PC-3 (cell line): ENCODE measurements around the gene NTM. TPM values are rescaled to one million over a fixed set of nuclear protein-coding genes. Genes with fewer than 3 reads are reported as not detected.
A peak's percentile ranks its signal among the peaks of the same experiment; 100 is the strongest.

Source experiments
- ATAC-seq: fragments of 200-7000 bp; cut with Tn5 transposase; 2 replicates; pipeline ENCODE4 v1.9.1; 2020; ENCODE audit warnings: mild to moderate bottlenecking, moderate library complexity
- BruUV-seq: library from RNA; stranded (reverse); fragments of 400-500 nt; replicated peaks from 2 replicates; lab custom pipeline; 2021; lab: Mats Ljungman, UMichigan
- CTCF ChIA-PET: fragments of 300-600 bp; sonication (Branson Sonifier 250); formaldehyde crosslinking; loops from one replicate; lab custom pipeline; 2022; ENCODE audit warnings: antibody characterized with exemption; lab: Charles Lee
- POLR2A ChIA-PET: fragments of 300-600 bp; sonication (Branson Sonifier 250); formaldehyde crosslinking; loops from one replicate; lab custom pipeline; 2022; ENCODE audit warnings: antibody characterized with exemption; ENCODE audit not compliant: unreplicated experiment; lab: Charles Lee
- DNase-seq: peaks from one replicate; pipeline ENCODE4 v3.0.0-alpha.2; 2015
- H2AFZ ChIP-seq: fragments of 300-600 bp; sonication (generic); 2 replicates; pipeline ENCODE4 v1.6.0; 2016; ENCODE audit warnings: antibody characterized with exemption, low read length
- H3F3A ChIP-seq: fragments of 300-600 bp; sonication (generic); one replicate; pipeline ENCODE4 v1.6.0; 2017; ENCODE audit warnings: antibody characterized with exemption, low read length, control low read depth, mild to moderate bottlenecking; ENCODE audit not compliant: unreplicated experiment
- H3K27ac ChIP-seq: fragments of 300-600 bp; sonication (generic); 2 replicates; pipeline ENCODE4 v1.5.1; 2016; ENCODE audit warnings: mild to moderate bottlenecking, low read length
- H3K27me3 ChIP-seq: fragments of 300-600 bp; sonication (generic); 2 replicates; pipeline ENCODE4 v1.6.1; 2016; ENCODE audit warnings: low read length, mixed read lengths
- H3K36me3 ChIP-seq: fragments of 300-600 bp; sonication (generic); 2 replicates; pipeline ENCODE4 v1.6.1; 2016; ENCODE audit warnings: low read depth, mixed run types, low read length, mixed read lengths
- H3K4me1 ChIP-seq: fragments of 300-600 bp; sonication (generic); 2 replicates; pipeline ENCODE4 v1.5.1; 2016; ENCODE audit warnings: low read length; ENCODE audit not compliant: insufficient read depth
- H3K4me2 ChIP-seq: fragments of 300-600 bp; sonication (generic); 2 replicates; pipeline ENCODE4 v1.6.0; 2016; ENCODE audit warnings: low read length
- H3K4me3 ChIP-seq: fragments of 300-600 bp; sonication (generic); 2 replicates; pipeline ENCODE4 v1.5.1; 2016; ENCODE audit warnings: mild to moderate bottlenecking, low read length, mixed read lengths
- H3K79me2 ChIP-seq: fragments of 300-600 bp; sonication (generic); 2 replicates; pipeline ENCODE4 v1.6.1; 2017; ENCODE audit warnings: low read length, mixed read lengths
- H3K9ac ChIP-seq: fragments of 300-600 bp; sonication (generic); 2 replicates; pipeline ENCODE4 v1.6.0; 2016; ENCODE audit warnings: mild to moderate bottlenecking, low read length
- H3K9me2 ChIP-seq: fragments of 300-600 bp; sonication (generic); replicated peaks from 2 replicates; pipeline ENCODE4 v1.6.1; 2016; ENCODE audit warnings: mixed run types, low read length, mixed read lengths
- H3K9me3 ChIP-seq: fragments of 300-600 bp; sonication (generic); 2 replicates; pipeline ENCODE4 v1.6.1; 2016; ENCODE audit warnings: low read length, mixed read lengths
- H4K20me1 ChIP-seq: fragments of 300-600 bp; sonication (generic); 2 replicates; pipeline ENCODE4 v1.6.1; 2016; ENCODE audit warnings: low read length, mixed read lengths
- CTCF ChIP-seq: fragments of 300-600 bp; sonication (generic); conservative IDR thresholded peaks from 2 replicates; pipeline ENCODE4 v1.5.1; 2017; ENCODE audit warnings: antibody characterized with exemption, low read depth, mild to moderate bottlenecking, low read length
- EZH2 ChIP-seq: fragments of 300-600 bp; sonication (generic); IDR thresholded peaks from one replicate; pipeline ENCODE4 v1.6.1; 2017; ENCODE audit warnings: antibody characterized with exemption, mild to moderate bottlenecking, low read length; ENCODE audit not compliant: unreplicated experiment
- EZH2phosphoT487 ChIP-seq: fragments of 300-600 bp; sonication (generic); IDR thresholded peaks from 2 replicates; pipeline ENCODE4 v1.6.1; 2018; ENCODE audit warnings: mild to moderate bottlenecking, antibody characterized with exemption, low read length, borderline replicate concordance
- intact Hi-C: fragments of 100-400 bp; cut with micrococcal nuclease; formaldehyde crosslinking; loops from 2 replicates; pipeline ENCODE4 v1.9.0; 2023
- total RNA-seq: library from RNA; depleted of rRNA; stranded (reverse); fragments of >200 nt; gene quantifications from 2 replicates; pipeline ENCODE4 v1.2.3, GENCODE V29; 2014

NTM gene
- total RNA-seq, 1 experiment from 2014 or later = not detected

DNA sequence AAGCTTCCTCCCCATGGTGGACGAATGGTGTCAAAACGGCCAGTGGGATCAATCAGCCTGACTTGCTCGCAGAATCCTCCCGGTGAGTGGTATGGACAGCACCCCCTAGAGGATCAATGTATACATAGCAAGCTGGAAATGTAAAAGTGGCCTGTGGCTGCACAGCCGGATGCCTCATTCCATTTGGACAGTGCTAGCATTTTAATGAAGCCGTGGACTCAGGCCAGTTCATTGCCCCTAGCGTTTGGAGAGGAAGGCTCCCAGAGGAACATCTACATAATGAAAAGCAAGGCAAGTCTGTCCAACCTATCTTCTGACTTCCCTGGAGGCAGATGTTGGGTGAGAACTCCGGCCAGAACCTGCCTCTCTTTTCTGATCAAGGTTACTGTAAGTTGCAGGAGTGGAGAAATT lies 942.3 kb downstream of the NTM start:
- intact Hi-C loops = no loop called here
- Histone ChIP-seq H3K9ac (no peak overlapping the region), H2AFZ (no peak overlapping the region), H3K9me2 (no peaks in the 10 kb centered on the region), H3K27ac (no peak overlapping the region), H3K9me3 (0 out of 2 replicates have a peak, but pooled peaks cover 4% of the 10 kb centered on the region), H3K4me1 (no peaks in the 10 kb centered on the region), H3K36me3 (no peaks in the 10 kb centered on the region), H3K79me2 (no peaks in the 10 kb centered on the region), H3F3A (no peaks in the 10 kb centered on the region), H3K27me3 (peaks cover 17% of the 10 kb centered on the region), H4K20me1 (no peaks in the 10 kb centered on the region), H3K4me2 (no peak overlapping the region), H3K4me3 (no peak overlapping the region)
- TF ChIP-seq CTCF = peak; percentile 54
- TF ChIP-seq EZH2phosphoT487 = no peak
- TF ChIP-seq EZH2 = no peak
- DNase-seq (no peak), ATAC-seq (no peak)
- no TSS peak for BruUV-seq
- ChIA-PET CTCF (no interaction called here), POLR2A (no interaction called here)

- ChIA-PET POLR2A (no interaction called here), CTCF (no interaction called here)
- H3K79me2 ChIP-seq = no peaks in the 10 kb centered on the region
- H3K27ac ChIP-seq = no peak overlapping the region
- no peak overlapping the region for H2AFZ ChIP-seq
- TF ChIP-seq EZH2phosphoT487 (no peak), CTCF (no peak), EZH2 (no peak)
- H3K4me1 ChIP-seq = no peaks in the 10 kb centered on the region
- no peak overlapping the region for H3K9ac ChIP-seq
- BruUV-seq = no TSS peak
- no peaks in the 10 kb centered on the region for H3K9me3 ChIP-seq
- no peak for ATAC-seq
- no peaks in the 10 kb centered on the region for H4K20me1 ChIP-seq
- no peak overlapping the region for H3K4me2 ChIP-seq
- H3K9me2 ChIP-seq = no peaks in the 10 kb centered on the region
- H3K36me3 ChIP-seq = no peaks in the 10 kb centered on the region
- no peak overlapping the region for H3K4me3 ChIP-seq
- intact Hi-C loops = no loop called here
- DNase-seq = no peak
- no peaks in the 10 kb centered on the region for H3F3A ChIP-seq
- H3K27me3 ChIP-seq = no peaks in the 10 kb centered on the region
These were observed 944.6 kb downstream of the NTM start for GRCh38 chr11:132314911-132315455.

DNA sequence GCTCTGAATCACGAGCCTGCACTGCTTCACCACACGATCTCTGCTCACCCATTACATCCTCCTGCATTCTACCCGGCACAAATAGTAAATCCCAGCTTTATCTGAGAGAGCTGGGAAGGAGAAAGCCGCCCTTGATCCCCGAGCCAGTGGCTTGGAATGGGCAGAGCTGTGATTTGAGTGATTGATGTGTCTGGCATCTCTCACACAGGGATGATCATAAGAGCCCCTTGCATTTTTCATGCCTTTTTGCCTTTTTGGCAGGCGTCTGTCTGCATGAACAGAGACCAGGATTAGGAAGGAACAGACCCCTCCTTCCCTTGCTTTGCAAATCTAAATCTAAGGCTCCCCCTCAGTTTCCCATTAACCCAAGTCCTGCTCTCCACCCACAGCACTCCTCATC lies 945.3 kb downstream of the NTM start:
- Histone ChIP-seq H2AFZ (no peak overlapping the region), H3F3A (no peaks in the 10 kb centered on the region), H3K27me3 (no peaks in the 10 kb centered on the region), H3K79me2 (no peaks in the 10 kb centered on the region), H3K36me3 (no peaks in the 10 kb centered on the region), H3K9me3 (no peaks in the 10 kb centered on the region), H3K4me3 (no peak overlapping the region), H3K4me1 (no peaks in the 10 kb centered on the region), H3K9ac (no peak overlapping the region), H3K4me2 (no peak overlapping the region), H4K20me1 (no peaks in the 10 kb centered on the region), H3K9me2 (no peaks in the 10 kb centered on the region), H3K27ac (no peak overlapping the region)
- POLR2A ChIA-PET = no interaction called here
- ATAC-seq (no peak), DNase-seq (no peak)
- TF ChIP-seq EZH2phosphoT487 = no peak
- no peak for TF ChIP-seq CTCF
- TF ChIP-seq EZH2 = no peak
- BruUV-seq = no TSS peak
- intact Hi-C loops = no loop called here
- CTCF ChIA-PET = no interaction called here
